B cell (primary cell): ENCODE measurements around the gene ACSM3. TPM values are rescaled to one million over a fixed set of nuclear protein-coding genes. Genes with fewer than 3 reads are reported as not detected.

ENCODE experiments used
- ATAC-seq: fragments of 200-7000 bp; cut with Tn5 transposase; one replicate; pipeline ENCODE4 v1.10.0; 2021; ENCODE audit warnings: low read depth, mild to moderate bottlenecking, moderate number of reproducible peaks, moderate library complexity
- CTCF ChIA-PET: fragments of 350-600 bp; sonication (Branson Sonifier 250); formaldehyde crosslinking; loops from one replicate; lab custom pipeline; 2021; ENCODE audit warnings: antibody characterized with exemption, inconsistent platforms; lab: Charles Lee
- POLR2A ChIA-PET: fragments of 350-600 bp; sonication (Branson Sonifier 250); formaldehyde crosslinking; loops from one replicate; lab custom pipeline; 2021; ENCODE audit warnings: antibody characterized with exemption; lab: Charles Lee
- DNase-seq: peaks from one replicate; pipeline ENCODE4 v3.0.0; 2013
- H2AFZ ChIP-seq: 2 replicates; pipeline ENCODE4 v1.6.1; 2012; ENCODE audit warnings: mild to moderate bottlenecking, low read depth, low read length; ENCODE audit not compliant: insufficient read depth, poor library complexity, severe bottlenecking
- H3K27ac ChIP-seq, 2 donors: 1 replicate in 1 of 2; 2 replicates in 1 of 2; pipeline ENCODE4 v1.5.1; 2012 to 2013; ENCODE audit warnings: low read length in 2 of 2, mild to moderate bottlenecking in 2 of 2, moderate library complexity in 1 of 2
- H3K27me3 ChIP-seq, 4 experiments: fragments of 200-600 bp in 1 of 4; sonication (generic) in 1 of 4; replicated peaks in 1 of 4; 1 replicate in 2 of 4; 2 replicates in 2 of 4; pipeline versions ENCODE4 v1.6.1 to v1.7.0; 2013 to 2016; ENCODE audit warnings: low read length in 3 of 4, mild to moderate bottlenecking in 2 of 4, mixed read lengths in 1 of 4, moderate library complexity in 1 of 4; ENCODE audit not compliant: insufficient read depth in 4 of 4, control insufficient read depth in 3 of 4; ENCODE audit errors: control extremely low read depth in 1 of 4
- H3K36me3 ChIP-seq, 2 experiments: replicated peaks in 1 of 2; 1 replicate in 1 of 2; 2 replicates in 1 of 2; pipeline versions ENCODE4 v1.6.1 to v1.7.1; 2013; ENCODE audit warnings: low read length in 1 of 2; ENCODE audit not compliant: insufficient read depth in 2 of 2, control insufficient read depth in 1 of 2; ENCODE audit errors: control extremely low read depth in 1 of 2, extremely low read depth in 1 of 2
- H3K4me1 ChIP-seq, 2 donors: fragments of 200-600 bp in 1 of 2; sonication (generic) in 1 of 2; 1 replicate in 1 of 2; 2 replicates in 1 of 2; pipeline versions ENCODE4 v1.5.1 to v1.6.1; 2013 to 2017; ENCODE audit warnings: low read length in 2 of 2; ENCODE audit not compliant: control insufficient read depth in 2 of 2, insufficient read depth in 2 of 2
- H3K4me2 ChIP-seq: replicated peaks from 2 replicates; pipeline ENCODE3; 2012; ENCODE audit warnings: mild to moderate bottlenecking, low read depth, low read length; ENCODE audit not compliant: poor library complexity, severe bottlenecking
- H3K4me3 ChIP-seq, 5 experiments: fragments of 200-600 bp in 1 of 5; sonication (generic) in 1 of 5; 1 replicate in 3 of 5; 2 replicates in 2 of 5; pipeline versions ENCODE4 v1.5.1 to v1.7.0; 2011 to 2016; ENCODE audit warnings: low read length in 4 of 5, mild to moderate bottlenecking in 4 of 5, low read depth in 2 of 5, control low read depth in 1 of 5, moderate library complexity in 1 of 5; ENCODE audit not compliant: insufficient read depth in 1 of 5; ENCODE audit errors: control extremely low read depth in 1 of 5, extremely low read depth in 1 of 5
- H3K79me2 ChIP-seq: fragments of 200-600 bp; sonication (generic); one replicate; pipeline ENCODE4 v1.6.0; 2016; ENCODE audit warnings: low read length; ENCODE audit not compliant: control insufficient read depth, insufficient read depth
- H3K9ac ChIP-seq: fragments of 200-600 bp; sonication (generic); 2 replicates; pipeline ENCODE4 v1.6.1; 2017; ENCODE audit warnings: mild to moderate bottlenecking, low read length, moderate library complexity
- H3K9me3 ChIP-seq, 3 donors: one replicate each; pipeline versions ENCODE4 v1.6.1 to v1.7.1; 2013; ENCODE audit warnings: low read length in 2 of 3; ENCODE audit not compliant: control insufficient read depth in 2 of 3, insufficient read depth in 1 of 3; ENCODE audit errors: control extremely low read depth in 1 of 3
- H4K20me1 ChIP-seq: 2 replicates; pipeline ENCODE4 v1.6.0; 2012; ENCODE audit warnings: mild to moderate bottlenecking, low read length; ENCODE audit not compliant: insufficient read depth, control insufficient read depth, poor library complexity, severe bottlenecking
- H3K27ac Mint-ChIP-seq: one replicate; pipeline ENCODE4 v1.8.0; 2021; ENCODE audit warnings: mixed read lengths
- H3K27me3 Mint-ChIP-seq: one replicate; pipeline ENCODE4 v1.8.0; 2021; ENCODE audit warnings: mixed read lengths
- H3K4me1 Mint-ChIP-seq: one replicate; pipeline ENCODE4 v1.8.0; 2021; ENCODE audit warnings: mixed read lengths
- H3K4me3 Mint-ChIP-seq: one replicate; pipeline ENCODE4 v1.8.0; 2021; ENCODE audit warnings: mixed read lengths
- H3K9me3 Mint-ChIP-seq: one replicate; pipeline ENCODE4 v1.8.0; 2022; ENCODE audit warnings: mixed read lengths; ENCODE audit not compliant: insufficient read depth
- EZH2 ChIP-seq: IDR thresholded peaks from 2 replicates; pipeline ENCODE4 v1.6.1; 2012; ENCODE audit warnings: borderline replicate concordance, low read depth, mild to moderate bottlenecking, moderate library complexity, low read length; ENCODE audit not compliant: insufficient read depth, poor library complexity, severe bottlenecking
- WGBS: methylation state at CpG from one replicate; pipeline ENCODE4 v1.1.5; 2013; ENCODE audit warnings: missing lambda C conversion rate; ENCODE audit not compliant: insufficient coverage; 5-methylcytosine and 5-hydroxymethylcytosine counted together
- intact Hi-C: fragments of 100-400 bp; cut with micrococcal nuclease; formaldehyde crosslinking; loops from one replicate; pipeline ENCODE4 v1.10.0; 2022
- polyA plus RNA-seq: library from polyadenylated mRNA; depleted of rRNA; stranded (reverse); fragments of >200 nt; gene quantifications from 2 replicates; pipeline ENCODE4 v1.2.3, GENCODE V29; 2012
- total RNA-seq, 2 donors: library from RNA; stranded (reverse); fragments of 120-200 nt in 1 of 2; gene quantifications; 1 replicate in 1 of 2; 2 replicates in 1 of 2; pipeline versions ENCODE4 v1.2.3 to v1.2.4, GENCODE V29; 2013 to 2022
- TF ChIP-seq, protein P1 (sequence below): fragments of 200-600 bp; IDR thresholded peaks from one replicate; pipeline ENCODE4 v1.8.0; 2022; ENCODE audit warnings: antibody characterized with exemption, mild to moderate bottlenecking

The ACSM3 gene
- total and polyA plus RNA-seq, 2 donors (not counting 1 experiment from before 2014, with no cell fraction given), result 6.3 to 84.2 TPM

GRCh38 chr16:20741554-20742285 is 22.1 kb upstream of the ACSM3 start, which contains the start of gene THUMPD1:
Gene THUMPD1 (minus strand): TSS chr16:20741818. CDS start chr16:20741739, 79 bp downstream.
- Histone ChIP-seq H3K4me3 (peak within 1 kb of the TSS; percentile 74 to 100 (median 90)), H3K4me2 (peak within 1 kb of the TSS; percentile 78), H3K27me3 (no peaks in the 10 kb centered on the region), H3K9me3 (peaks cover 0 to 7% (median 5%) of the 10 kb centered on the region in 3 donors), H3K4me1 (peaks cover 19 to 23% of the 10 kb centered on the region in 2 donors), H2AFZ (peak within 1 kb of the TSS; percentile 88), H4K20me1 (peaks cover 28% of the 10 kb centered on the region), H3K9ac (peak within 1 kb of the TSS; percentile 80), H3K79me2 (peaks cover 32% of the 10 kb centered on the region), H3K36me3 (peaks cover 10 to 23% of the 10 kb centered on the region in 2 experiments), H3K27ac (peak within 1 kb of the TSS; percentile 90 to 97)
- intact Hi-C loops, result loop anchor here (1.0 to 10.0 kb wide), 6 partner anchors 22 to 1449 kb away; partner anchors contain the start of genes CCP110, ERI2, GDE1 and LDAF1
- no peaks in the 10 kb centered on the region for H3K27me3 Mint-ChIP-seq
- no peaks in the 10 kb centered on the region for H3K9me3 Mint-ChIP-seq
- ATAC-seq (peak; percentile 91), DNase-seq (peak; percentile 96)
- TF ChIP-seq EZH2, result no peak
- TF ChIP-seq, protein P1, sequence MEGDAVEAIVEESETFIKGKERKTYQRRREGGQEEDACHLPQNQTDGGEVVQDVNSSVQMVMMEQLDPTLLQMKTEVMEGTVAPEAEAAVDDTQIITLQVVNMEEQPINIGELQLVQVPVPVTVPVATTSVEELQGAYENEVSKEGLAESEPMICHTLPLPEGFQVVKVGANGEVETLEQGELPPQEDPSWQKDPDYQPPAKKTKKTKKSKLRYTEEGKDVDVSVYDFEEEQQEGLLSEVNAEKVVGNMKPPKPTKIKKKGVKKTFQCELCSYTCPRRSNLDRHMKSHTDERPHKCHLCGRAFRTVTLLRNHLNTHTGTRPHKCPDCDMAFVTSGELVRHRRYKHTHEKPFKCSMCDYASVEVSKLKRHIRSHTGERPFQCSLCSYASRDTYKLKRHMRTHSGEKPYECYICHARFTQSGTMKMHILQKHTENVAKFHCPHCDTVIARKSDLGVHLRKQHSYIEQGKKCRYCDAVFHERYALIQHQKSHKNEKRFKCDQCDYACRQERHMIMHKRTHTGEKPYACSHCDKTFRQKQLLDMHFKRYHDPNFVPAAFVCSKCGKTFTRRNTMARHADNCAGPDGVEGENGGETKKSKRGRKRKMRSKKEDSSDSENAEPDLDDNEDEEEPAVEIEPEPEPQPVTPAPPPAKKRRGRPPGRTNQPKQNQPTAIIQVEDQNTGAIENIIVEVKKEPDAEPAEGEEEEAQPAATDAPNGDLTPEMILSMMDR, result no peak
- ChIA-PET CTCF (interaction anchor here (0.5 to 3.6 kb wide), 2 partner anchors 65 to 180 kb away, joined by 3 to 13 read pairs; no protein-coding TSS in a partner anchor), POLR2A (interaction anchor here (0.6 to 1.0 kb wide), 3 partner anchors 22 to 149 kb away, joined by 3 to 5 read pairs (median 4); partner anchors contain the start of gene ACSM3)
- H3K4me1 Mint-ChIP-seq, result peaks cover 22% of the 10 kb centered on the region
- H3K27ac Mint-ChIP-seq, result peak within 1 kb of the TSS; percentile 97
- WGBS, result 3% methylated on average over 41 of the region's 42 CpGs
- H3K4me3 Mint-ChIP-seq, result peak within 1 kb of the TSS; percentile 95

DNA sequence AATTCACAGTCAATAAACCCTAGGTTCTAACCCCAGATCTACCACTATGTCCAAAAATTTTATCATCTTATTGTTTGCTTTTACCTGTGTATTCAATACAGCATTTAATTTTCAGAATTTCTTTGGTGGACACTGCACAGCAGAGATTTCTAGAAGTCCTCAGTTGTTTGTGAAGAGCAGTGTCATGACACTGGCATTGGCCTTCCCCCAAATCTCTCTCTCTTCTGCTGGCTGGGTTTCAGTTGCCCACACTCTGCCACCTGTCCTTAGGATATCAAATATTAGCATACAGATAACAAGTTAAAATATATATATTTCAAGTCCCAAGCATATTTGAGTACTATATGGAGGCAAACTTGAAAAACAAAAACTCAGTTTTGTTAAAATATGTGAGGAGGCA is 20.2 kb upstream of the ACSM3 start:
- Histone ChIP-seq H3K79me2 (peaks cover 26% of the 10 kb centered on the region), H3K4me3 (no peak overlapping the region), H3K9ac (no peak overlapping the region), H3K4me1 (peaks cover 17 to 22% of the 10 kb centered on the region in 2 donors), H3K27ac (no peak overlapping the region), H3K27me3 (no peaks in the 10 kb centered on the region), H4K20me1 (peaks cover 20% of the 10 kb centered on the region), H3K4me2 (no peak overlapping the region), H2AFZ (no peak overlapping the region), H3K36me3 (peaks cover 4 to 5% of the 10 kb centered on the region in 2 experiments), H3K9me3 (peaks cover 0 to 19% (median 17%) of the 10 kb centered on the region in 3 donors)
- TF ChIP-seq EZH2, result no peak
- TF ChIP-seq, protein P1, result no peak
- H3K4me1 Mint-ChIP-seq, result peaks cover 19% of the 10 kb centered on the region
- POLR2A ChIA-PET, result no interaction called here
- CTCF ChIA-PET, result no interaction called here
- H3K9me3 Mint-ChIP-seq, result peaks cover 2% of the 10 kb centered on the region
- no peak overlapping the region for H3K4me3 Mint-ChIP-seq
- no peak for ATAC-seq
- intact Hi-C loops, result loop anchor here (5.0 to 10.0 kb wide), 2 partner anchors 414 to 1219 kb away; partner anchors contain the start of genes CCP110, GDE1 and LDAF1
- no peak overlapping the region for H3K27ac Mint-ChIP-seq
- no peak for DNase-seq
- H3K27me3 Mint-ChIP-seq, result no peaks in the 10 kb centered on the region
